NCI-H1417 treated with DMSO at 0.1 percent for 48 hours (cell line): ENCODE results near the gene RERGL.
"Not testable (repeated sequence)": the region's sequence is repeated elsewhere in the genome, so short reads cannot be mapped to it uniquely, and the experiment has no call there.

Experiments
- DNase-seq: peaks from one replicate; lab custom pipeline; 2025; lab: John Stamatoyannopoulos, UW

RERGL gene, protein sequence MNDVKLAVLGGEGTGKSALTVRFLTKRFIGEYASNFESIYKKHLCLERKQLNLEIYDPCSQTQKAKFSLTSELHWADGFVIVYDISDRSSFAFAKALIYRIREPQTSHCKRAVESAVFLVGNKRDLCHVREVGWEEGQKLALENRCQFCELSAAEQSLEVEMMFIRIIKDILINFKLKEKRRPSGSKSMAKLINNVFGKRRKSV

DNA sequence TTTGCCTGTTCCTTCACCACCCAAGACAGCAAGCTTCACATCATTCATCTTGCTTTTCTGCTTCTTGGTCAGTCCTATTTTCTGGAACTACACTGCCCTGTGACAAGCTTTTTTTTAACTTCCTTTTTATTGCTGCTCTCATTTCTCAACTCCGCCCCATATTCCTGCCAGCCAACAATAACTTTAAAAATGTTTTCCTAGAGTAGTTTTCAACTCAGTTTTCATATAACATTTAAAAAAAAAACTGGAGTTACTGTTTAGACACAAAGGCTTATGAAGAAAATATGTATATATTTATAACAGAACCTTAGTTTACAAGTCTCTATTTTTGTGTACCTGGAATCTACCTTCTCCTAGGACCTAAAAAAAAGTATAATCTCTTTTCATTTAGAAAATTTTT lies at the start of gene RERGL:
Gene RERGL (minus strand): TSS at position 101 of the 400 bp plus-strand sequence. CDS start 53 bp downstream, at position 48.
- no peak for DNase-seq

DNA sequence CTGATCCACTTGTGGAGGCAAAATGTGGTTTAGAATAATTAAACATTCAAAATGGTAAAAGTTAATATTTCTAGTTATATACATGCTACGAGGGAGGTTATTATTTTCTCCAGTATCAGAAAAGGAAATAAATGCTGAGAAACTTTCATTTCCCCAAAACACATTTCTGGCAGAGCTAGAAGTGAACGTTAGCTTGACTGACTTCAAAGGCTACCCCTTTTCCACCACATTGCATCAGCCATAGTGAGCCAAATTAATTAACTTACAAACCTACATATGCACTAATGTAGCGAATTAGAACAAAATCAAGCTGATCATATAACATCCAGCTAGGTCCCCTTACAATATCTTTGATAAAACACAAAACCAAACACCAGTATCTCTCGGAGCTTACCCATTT lies 49.3 kb upstream of the RERGL start:
- no peak for DNase-seq

DNA sequence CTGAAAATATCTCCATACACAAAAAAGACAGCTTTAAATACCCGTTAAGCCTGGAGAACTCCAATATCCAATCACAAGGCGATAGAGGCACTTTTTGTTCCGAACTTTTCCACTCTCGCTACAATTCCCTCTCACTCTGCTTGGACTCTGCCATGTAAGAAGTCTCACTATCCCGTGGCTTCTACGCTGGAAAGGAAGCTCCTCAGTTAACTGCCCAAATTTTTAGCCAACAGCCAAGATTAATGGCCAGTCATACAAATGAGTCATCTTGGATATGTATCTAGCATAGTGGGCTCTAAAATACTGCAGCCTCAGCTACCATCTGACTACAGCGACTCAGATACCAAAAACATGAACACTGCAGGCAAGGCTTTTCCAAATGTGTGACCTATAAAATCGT lies 45.5 kb upstream of the RERGL start:
- DNase-seq, result no peak

DNA sequence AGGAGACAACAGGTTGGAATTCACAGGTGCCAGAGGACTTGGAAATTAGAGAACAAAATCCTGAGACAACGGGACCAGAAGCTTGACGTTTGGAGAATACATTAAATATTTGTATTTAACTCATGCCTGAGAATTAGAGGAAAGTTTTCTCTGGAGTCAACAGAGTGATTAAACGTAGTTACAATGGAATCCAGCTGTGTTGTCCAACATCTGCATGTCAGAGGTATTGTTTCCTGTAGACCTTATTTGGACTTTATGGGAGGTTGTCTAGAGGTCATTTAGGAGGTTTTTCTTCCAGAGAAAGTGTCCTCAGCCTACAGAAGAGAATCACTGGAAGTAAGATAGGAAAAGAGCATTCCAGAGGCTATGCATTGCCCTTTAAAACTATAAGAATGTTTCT lies 45.1 kb upstream of the RERGL start:
- DNase-seq, result no peak

DNA sequence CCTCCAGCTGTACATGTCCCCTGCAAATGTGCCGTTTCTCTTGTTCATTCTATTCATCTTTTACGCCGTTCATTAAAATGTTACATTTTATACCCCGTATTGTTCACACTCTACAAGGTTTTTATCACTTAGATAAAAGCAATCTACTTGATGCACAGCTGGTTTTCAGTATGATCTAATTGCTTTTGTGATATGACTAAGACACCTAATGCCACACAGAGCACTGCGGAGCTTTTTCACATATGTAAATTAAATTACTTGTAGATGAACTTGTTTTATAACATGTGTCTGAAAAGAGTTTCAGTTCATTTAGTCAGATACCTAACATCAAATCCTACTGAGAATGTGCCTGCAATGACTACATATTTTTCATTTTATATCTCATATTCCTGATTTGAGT lies 40.9 kb upstream of the RERGL start:
- DNase-seq, result no peak

DNA sequence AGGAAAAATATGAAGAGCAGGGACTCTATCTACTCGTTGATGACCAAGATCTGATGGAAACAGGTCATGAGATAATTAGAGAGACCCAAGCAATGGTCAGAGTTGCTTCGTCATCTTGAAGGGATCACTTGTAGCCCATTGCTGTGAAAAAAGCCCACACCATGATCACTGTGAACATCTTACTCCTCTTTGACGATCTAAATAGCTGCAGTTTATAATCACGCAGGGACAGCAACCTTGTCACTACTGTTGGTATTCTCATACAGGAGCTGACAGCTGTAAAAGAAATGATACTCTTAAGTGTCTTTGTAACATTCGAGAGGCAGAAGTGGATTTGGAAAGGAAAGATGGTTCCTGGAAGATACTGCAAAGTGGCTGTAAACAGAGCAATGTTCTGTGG lies 33.7 kb upstream of the RERGL start:
- no peak for DNase-seq

DNA sequence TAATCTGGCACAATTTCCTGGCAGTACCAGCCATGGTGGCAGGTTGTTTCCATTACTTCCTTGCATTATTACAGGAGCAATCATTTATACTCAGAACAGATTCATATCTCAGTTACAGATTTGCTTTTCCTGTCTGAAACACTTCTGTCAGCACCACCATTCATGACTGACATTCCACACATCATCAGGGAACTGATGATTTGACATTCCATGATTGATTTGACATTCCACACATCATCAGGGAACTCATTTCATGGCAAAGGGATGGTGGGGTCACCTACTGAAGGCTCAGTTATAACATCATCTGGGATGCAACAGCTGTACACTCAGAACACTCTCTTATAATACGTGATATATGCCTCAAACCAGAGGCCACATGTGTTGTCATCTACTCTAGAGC lies 30.9 kb upstream of the RERGL start:
- no peak for DNase-seq

DNA sequence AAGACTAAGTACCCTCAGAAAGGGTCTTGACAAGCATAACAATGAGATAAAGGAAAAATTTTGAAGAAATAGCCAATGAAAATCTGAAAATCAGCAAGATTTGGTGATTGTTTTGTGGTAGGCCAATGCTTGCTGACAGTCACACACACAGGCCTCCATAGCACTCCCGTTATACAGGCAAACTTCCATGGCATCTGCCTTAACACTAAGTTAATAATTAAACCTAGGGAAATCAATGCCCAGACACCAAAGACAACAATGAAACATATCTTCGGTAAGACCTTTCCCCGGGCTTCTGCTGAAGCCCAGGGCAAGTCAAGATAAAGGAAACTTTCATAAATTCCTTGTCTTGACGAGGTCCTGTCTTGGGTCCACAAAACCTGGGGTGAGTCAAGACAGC lies 18.6 kb upstream of the RERGL start:
- DNase-seq, result no peak

DNA sequence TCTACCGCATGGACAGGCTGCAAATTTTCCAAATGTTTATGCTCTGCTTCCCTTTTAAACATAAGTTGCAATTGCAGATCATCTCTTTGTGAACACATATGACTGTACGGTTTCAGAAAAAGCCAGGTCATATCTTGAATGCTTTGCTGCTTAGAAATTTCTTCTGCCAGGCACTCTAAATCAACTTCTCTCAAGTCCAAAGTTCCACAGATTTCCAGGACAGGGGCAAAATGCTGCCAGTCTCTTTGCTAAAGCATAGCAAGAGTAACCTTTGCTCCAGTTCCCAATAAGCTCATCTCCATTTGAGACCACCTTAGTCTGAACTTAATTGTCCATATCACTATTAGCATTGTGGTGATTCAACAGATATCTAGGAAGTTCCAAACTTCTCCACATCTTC lies 13.6 kb upstream of the RERGL start:
- DNase-seq, result no peak

DNA sequence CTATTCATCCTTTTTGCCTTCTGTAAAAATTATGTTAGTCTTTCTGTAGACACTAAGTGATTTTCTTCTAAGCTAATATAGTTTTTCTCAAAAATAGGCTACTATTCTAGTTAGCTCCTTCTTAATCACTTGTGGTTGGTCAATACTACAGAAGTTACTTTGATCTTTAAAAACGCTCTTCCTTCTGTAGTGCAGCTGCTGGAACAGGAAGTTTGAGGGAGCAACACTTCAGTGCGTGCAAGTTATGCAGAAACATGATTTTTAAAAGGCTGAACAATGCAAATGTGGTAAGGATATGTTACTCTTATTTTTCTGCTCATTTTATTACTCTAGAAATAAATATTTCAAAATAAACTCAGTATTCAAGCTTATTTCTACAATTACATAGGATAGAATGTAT lies 11.1 kb upstream of the RERGL start:
- DNase-seq, result no peak

DNA sequence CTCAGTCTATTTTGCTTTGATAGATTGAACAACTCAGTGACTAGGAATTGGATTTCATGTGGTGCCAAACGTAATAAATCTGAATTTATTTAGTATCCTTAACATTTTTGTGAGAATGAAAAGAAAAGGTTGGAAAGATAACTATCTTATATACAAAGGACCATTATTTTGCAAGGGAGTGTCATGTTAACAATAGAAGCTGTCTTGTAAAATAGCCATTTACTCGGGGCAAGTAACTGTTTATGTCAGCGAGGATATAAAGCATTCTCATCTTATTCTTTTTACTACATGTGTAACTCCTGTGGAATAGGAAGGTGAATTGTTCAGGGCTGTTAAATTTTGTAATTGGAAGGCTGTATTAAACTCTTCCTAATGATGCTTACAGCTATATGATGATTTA lies 5.9 kb downstream of the RERGL start:
- DNase-seq, result no peak

DNA sequence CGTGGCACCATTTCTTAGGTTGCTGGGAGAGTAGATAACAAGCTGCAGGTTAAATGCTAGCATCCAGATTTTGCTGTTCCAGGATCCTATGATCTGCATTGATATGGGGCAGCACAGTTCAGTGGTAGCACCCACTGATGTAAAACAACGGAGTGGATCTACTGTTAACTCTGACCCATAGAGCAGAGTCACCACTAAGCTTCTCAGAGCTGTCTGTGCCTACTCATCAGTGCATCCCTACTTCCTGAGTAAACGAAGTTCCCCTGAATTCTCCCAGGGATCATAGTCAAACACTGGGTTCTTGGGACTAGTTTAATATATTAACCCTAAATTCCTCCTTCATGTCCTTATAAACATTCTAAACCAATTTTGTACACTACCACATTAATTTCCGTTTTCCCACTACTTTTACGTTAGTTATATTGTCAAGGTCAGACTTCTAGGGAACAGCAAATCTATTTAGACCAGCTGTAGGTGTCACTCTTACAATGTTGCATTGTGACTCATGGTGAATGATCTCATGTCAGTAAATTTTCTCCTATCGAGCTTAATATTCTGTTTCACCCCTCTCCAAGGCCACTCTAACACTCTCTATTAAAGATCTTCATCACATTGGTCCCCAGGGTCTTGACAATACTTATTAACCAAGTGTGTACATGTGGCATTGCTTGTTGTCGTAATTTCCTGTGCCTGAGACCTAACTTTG lies 10.3 kb downstream of the RERGL start:
- no peak for DNase-seq

DNA sequence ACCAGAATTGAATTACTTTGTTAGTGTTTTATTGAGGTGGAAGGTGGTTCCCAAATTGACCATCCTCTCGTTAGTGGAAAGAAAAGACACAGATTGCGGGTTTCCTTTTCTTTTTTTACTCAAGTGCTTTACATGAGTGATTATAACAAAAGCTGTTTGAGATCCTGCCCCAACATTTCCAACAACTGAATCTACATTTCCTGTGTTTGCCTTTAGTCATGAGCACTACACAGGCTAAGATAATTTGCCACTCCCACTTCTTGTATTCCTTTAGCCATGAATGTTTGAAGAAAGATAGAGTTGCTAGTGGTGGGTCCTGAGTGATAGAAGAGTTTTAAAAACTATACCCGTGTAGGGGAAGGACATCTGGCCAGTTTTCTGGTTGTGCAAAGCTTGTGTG lies 16.0 kb downstream of the RERGL start:
- DNase-seq, result no peak

DNA sequence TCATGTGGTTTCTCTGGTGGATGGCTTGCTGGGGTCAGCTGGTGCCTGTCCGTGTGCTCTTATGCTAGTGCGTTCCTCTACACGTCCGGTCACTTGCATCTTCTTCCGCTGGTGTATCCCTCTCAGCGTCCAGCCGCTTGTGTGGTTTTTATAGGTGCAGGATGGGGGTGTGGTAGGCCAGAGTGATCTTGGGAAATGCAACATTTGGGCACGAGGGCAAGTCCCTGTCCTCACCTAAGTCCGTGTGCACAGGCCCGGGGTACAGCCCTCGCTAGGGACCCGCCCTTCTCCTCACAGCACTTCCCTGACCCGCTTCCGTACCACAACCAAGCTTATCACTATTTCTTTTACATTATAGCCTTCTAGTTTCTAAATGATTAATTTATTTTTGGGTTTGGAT lies 17.3 kb downstream of the RERGL start:
- no peak for DNase-seq

DNA sequence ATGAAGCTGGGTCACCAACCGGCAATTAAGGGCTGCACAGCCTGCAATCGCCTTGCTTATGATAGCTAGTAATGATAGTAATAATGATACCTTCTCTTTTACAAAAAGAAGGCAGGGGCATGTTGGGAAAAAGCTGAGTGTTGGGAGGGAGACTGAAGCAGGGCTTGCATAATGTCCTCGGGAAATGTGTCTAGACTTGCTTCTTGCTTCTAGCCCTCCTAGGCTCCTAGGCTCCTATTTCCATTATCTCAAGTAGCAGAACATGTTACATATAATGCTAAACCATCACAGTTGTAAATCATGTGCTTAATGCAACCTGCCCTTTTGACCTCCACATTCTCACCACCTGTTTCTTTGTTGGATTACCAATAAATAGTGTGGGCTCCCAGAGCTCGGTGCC lies 18.7 kb downstream of the RERGL start:
- peak; percentile 36 for DNase-seq

DNA sequence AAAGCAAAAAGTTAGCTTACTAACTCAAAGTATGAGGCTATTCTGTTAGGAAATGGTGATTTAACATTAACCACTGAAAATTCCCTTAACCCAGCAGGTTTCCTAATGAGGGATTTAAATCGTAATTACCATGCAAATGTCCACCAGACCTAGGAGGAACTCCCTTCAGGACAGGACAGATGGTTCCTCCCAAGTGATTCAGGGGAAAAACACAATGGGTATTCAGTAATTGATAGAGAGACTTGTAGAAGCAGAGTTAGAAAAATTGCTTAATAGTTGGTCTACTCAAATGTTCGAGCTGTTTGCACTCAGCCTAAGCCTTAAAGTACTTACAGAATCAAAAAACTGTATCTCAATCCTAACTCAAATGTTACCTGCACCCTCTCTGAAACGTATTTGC lies 21.6 kb downstream of the RERGL start:
- DNase-seq, result no peak

DNA sequence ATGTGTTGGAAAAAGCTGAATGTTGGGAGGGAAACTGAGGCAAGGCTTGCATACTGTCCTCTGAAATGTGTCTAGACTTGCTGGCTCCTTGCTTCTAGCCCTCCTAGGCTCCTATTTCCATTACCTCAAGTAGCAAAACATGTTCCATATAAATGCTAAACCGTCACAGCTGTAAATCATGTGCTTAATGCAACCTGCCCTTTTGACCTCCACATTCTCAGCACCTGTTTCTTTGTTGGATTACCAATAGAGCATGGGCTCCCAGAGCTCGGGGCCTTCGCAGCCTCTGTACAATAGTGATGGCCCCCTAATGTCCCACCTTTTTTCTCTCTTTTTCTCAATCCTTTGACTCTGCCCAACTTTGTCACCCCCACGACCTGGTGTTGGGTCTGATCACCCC lies 23.3 kb downstream of the RERGL start:
- DNase-seq, result no peak

DNA sequence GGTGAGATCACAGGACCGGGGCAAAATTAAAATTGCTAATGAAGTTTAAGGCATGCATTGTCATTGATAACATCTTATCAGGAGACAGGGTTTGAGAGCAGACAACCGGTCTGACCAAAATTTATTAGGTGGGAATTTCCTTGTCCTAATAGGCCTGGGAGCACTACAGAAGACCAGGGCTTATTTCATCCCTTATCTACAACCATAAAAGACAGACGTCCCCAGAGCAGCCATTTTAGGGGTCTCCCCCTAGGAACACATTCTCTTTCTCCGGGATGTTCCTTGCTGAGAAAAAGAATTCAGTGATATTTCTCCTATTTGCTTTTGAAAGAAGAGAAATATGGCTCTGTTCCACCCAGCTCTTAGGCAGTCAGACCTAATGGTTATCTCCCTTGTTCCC lies 27.1 kb downstream of the RERGL start:
- DNase-seq, result not testable (repeated sequence)

DNA sequence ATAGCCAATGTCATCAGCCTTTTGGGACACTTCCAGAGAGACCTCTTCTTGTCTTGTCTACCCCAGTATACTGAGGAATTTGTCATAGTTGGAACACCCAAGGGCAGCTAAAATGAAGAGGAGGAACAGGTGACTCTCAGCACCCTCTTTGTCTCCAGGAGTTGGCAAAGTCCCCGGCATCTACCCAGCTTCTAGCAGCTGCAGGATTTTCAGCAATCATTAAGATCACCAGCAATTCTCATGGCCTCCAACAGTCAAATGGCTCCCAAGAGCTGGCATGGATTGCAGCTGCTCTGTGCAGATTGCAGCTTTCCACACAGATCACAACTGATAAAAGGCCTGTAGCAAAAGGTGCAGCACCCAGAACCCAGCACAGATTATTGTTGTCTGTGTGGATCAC lies 32.9 kb downstream of the RERGL start:
- no peak for DNase-seq

DNA sequence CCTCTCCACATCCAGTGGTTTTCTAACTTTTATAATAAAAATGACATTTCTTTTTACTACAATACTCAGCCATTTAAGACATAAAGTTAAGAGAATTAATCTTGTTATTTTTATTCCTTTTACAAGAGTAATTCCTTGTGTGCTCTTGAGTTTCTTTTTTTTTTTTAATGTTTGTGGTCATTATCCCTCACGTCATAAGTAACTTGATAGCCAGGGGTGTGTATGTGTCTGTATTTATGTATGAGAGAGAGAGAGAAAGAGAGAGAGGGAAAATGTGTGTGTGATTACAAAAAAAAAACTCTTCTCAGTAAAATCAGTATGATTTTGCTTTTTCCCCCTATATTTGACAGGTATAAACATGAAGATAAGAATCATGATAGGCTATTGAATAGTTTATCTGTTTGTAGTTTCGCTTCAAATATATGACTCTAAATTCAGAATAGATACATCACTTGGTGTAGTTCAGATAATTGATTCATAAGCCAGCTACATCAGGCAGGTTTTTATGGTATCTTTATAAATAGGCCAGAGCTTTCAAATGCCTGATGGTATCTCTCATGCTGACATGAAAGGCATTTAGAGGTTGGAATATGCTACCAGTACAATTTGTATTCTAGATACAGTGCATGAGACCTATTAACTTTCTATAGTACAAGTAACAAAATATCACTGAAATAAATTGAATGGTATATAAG lies 34.9 kb downstream of the RERGL start:
- DNase-seq, result no peak

DNA sequence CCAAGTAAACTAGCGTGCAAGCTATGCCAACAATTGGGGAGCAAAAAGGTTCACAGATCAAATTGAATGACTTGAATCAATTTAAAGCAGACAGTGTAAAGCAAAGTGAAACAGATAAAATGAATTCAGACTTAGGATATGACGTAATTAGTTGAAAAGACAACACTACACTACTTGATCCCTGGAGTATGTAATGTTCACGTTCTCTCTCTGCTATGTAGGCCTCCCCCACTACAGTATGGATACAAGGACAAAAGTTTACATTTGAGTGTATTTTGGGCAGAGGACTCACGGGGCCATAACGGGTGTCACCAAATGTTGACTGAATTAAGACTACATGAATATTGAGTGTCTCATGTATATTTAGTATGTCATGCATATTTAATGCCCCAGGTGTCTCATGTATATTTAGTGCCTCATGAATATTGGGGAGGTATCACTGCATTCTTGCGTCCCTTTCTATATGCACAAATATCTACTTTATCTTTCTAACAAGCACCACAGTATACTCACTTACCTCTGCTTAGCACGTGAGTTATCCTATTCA lies 44.5 kb downstream of the RERGL start:
- no peak for DNase-seq

DNA sequence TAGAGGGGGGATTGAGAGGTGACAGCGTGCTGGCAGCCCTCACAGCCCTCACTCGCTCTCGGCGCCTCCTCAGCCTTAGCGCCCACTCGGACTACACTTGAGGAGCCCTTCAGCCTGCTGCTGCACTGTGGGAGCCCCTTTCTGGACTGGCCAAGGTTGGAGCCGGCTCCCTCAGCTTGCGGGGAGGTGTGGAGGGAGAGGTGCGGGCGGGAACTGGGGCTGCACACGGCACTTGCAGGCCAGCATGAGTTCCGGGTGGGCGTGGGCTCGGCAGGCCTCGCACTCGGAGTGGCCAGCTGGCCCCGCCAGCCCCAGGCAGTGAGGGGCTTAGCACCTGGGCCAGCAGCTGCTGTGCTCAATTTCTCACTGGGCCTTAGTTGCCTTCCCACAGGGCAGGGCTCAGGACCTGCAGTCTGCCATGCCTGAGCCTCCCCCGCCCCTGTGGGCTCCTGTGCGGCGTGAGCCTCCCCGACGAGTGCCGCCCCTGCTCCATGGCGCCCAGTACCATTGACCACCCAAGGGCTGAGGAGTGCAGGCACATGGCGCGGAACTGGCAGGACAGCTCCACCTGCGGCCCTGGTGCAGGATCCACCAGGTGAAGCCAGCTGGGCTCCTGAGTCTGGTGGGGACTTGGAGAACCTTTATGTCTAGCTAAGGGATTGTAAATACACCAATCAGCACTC lies 49.8 kb downstream of the RERGL start:
- DNase-seq, result not testable (repeated sequence)
